Coronary artery (tissue), 2 donors: Measurements from ENCODE around the gene ERICH6.

Experiments
- DNase-seq: peaks from one replicate; pipeline ENCODE4 v3.0.0-alpha.2; 2017; ENCODE audit warnings: low spot score
- H3K27ac ChIP-seq, 2 donors: fragments of 200-600 bp; sonication (generic); one replicate each; pipeline ENCODE4 v1.5.1; 2016 to 2019
- H3K4me3 ChIP-seq: fragments of 200-600 bp; sonication (generic); 2 replicates; pipeline ENCODE4 v1.5.1; 2016; ENCODE audit warnings: mild to moderate bottlenecking, moderate library complexity
- TF ChIP-seq, protein P1 (sequence below): fragments of 200-600 bp; sonication (generic); IDR thresholded peaks from one replicate; pipeline ENCODE4 v1.5.1; 2019; ENCODE audit warnings: antibody characterized with exemption

The ERICH6 gene

DNA sequence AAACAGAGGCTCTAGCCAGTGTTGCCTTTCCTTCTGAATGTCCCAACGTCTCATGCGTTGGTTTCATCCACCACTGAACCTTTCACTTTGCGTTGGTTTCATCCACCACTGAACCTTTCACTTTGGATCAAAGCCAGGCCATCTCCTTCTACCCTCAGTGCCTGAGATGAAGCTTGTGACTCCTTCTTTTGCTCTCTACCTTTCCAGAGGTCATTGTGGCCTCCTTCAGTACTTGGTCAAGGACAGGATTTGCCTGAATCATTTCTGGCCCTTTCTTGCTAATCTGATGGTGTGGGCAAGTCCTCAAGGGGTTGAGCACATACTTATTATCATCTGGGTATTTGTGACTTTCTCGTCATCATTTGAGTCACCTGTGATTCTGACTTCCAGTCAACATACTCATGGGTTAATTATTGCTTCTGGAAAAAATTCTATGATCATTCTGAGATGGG is 50.6 kb downstream of the ERICH6 start:
- TF ChIP-seq, protein P1, sequence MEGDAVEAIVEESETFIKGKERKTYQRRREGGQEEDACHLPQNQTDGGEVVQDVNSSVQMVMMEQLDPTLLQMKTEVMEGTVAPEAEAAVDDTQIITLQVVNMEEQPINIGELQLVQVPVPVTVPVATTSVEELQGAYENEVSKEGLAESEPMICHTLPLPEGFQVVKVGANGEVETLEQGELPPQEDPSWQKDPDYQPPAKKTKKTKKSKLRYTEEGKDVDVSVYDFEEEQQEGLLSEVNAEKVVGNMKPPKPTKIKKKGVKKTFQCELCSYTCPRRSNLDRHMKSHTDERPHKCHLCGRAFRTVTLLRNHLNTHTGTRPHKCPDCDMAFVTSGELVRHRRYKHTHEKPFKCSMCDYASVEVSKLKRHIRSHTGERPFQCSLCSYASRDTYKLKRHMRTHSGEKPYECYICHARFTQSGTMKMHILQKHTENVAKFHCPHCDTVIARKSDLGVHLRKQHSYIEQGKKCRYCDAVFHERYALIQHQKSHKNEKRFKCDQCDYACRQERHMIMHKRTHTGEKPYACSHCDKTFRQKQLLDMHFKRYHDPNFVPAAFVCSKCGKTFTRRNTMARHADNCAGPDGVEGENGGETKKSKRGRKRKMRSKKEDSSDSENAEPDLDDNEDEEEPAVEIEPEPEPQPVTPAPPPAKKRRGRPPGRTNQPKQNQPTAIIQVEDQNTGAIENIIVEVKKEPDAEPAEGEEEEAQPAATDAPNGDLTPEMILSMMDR: no peak
- no peak for DNase-seq
- Histone ChIP-seq H3K27ac (no peak overlapping the region), H3K4me3 (no peak overlapping the region)

DNA sequence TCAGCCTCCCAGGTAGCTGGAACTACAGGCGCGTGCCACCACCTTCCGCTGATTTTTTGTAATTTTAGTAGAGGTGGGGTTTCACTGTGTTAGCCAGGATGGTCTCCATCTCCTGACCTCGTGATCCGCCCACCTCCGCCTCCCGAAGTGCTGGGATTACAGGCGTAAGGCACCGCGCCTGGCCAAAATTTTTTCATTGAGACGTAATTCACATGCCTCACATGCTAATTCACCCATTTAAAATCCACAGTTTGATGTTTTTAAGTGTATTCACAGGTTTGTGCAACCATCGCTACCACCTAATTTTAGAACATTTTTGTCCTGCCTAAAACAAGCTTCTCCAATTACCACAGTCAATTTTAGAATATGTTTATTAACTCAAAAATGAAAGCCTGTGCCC is 63.5 kb downstream of the ERICH6 start:
- TF ChIP-seq, protein P1: no peak
- Histone ChIP-seq H3K27ac (no peak overlapping the region), H3K4me3 (no peak overlapping the region)

DNA sequence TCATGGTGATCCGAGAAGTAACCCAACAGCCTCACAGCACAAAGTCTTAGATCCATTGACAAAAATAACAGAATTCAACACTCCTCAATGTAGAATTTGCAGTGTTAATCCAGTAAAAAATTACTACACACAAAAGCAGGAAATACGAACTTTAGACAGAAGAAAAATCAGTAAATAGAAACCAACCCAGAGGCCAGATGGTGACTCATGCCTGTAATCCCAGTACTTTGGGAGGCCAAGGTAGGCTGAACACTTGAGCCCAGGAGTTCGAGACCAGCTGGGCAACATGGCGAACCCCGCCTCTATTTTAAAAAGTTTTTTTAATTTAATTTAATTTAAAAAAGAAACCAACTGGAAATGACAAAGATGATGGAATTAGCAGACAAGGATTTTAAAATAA is 64.5 kb downstream of the ERICH6 start:
- no peak overlapping the region for H3K27ac ChIP-seq
- DNase-seq: no peak
- H3K4me3 ChIP-seq: no peak overlapping the region
- TF ChIP-seq, protein P1: no peak

More for the DNA sequence above, 63.5 kb downstream of the ERICH6 start:
- DNase-seq: no peak

DNA sequence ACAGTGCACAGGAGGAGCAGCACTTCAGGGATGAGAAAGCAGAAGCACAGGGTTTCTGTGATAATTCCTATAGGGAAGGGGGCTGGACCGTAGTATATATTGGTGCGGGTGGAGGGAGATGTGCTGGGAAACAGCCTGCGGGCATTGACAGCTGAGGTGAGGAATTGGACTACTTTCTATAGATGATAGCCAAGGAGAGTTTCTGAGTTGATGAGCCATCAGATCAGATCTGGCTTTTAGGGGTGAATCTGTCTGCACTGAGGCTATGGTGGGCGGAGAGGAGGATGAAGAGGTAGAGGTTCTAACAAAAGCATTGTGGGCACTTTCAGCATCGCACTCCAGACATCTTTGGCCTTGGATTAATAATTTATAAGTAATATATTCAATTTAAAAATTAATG is 67.5 kb downstream of the ERICH6 start:
- Histone ChIP-seq H3K27ac (no peak overlapping the region), H3K4me3 (no peak overlapping the region)
- TF ChIP-seq, protein P1: no peak
- no peak for DNase-seq

DNA sequence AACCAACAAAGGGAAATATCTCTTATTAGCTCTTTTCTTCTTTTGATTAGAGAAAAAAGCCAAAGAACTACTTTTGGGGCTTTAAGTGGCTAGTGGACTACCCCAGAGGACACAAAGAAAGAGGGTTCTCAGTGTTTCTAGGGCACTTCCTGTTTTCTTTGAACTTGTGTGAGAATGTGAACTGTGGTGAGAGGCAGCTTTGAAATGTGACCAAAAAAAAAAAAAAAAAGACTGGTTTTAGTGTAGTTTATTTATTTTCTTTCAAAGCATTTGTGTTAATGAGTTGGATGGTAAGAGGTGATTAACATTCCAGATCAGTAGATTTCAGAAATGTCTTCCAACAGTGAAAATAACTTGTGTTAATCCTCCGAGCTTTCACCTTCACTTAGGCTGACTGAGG is 68.2 kb downstream of the ERICH6 start:
- DNase-seq: no peak
- no peak overlapping the region for H3K27ac ChIP-seq
- no peak overlapping the region for H3K4me3 ChIP-seq
- TF ChIP-seq, protein P1: no peak

DNA sequence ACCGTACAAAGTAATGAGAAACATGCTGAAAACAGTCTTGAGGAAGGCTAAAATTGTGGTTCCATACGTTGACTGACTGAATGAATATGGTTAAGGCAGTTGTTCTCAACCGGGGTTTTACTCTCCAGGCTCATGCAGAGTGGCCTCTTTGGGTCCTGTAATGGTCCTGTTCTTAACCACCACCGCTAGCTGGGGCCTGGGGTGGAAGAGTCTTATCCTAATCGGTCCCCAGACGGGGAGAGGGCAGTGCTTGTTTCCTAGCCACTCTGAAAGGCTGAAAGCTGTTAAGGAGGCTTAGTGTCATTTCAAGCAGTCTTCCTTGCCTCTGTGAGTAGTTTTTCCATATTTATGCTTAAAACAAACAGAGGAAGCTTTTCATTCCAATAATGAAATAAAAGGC is 68.6 kb downstream of the ERICH6 start:
- DNase-seq: no peak
- no peak overlapping the region for H3K27ac ChIP-seq
- H3K4me3 ChIP-seq: no peak overlapping the region
- TF ChIP-seq, protein P1: no peak

DNA sequence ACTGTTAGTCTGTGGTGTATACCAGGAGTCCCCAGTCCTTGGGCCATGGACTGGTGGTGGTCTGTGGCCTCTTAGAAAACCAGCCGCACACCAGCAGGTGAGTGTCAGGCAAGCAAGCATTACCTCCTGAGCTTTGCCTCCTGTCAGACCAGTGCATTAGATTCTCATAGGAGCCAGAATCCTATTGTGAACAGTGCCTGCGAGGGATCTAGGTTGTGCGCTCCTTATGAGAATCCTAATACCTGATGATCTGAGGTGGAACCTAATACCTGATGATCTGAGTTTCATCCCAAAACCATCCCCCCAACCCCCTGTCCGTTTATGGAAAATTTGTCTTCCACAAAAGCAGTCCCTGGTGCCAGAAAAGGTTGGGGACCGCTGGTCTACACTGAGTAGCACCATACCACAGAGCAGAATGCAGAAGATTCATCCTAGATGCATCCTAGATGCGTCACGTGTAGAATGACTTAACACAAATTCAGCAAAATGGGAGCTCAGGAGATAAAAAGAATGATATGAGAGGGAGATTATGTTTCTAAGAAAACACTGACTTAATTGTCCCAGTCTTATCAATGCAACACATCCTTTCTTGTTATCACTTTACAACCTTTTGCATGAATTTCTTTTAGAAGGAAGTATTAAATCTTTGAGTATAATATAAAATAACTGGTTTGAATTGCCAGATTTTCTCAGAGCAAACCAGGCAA is 72.1 kb downstream of the ERICH6 start:
- H3K27ac ChIP-seq: no peak overlapping the region
- H3K4me3 ChIP-seq: no peak overlapping the region
- TF ChIP-seq, protein P1: no peak
- no peak for DNase-seq
